Stomach (tissue), 9 donors: ENCODE measurements around the gene AGPAT4. TPM values are rescaled to one million over a fixed set of nuclear protein-coding genes. Genes with fewer than 3 reads are reported as not detected.

Experiments used
- DNase-seq, 2 donors: peaks; one replicate each; pipeline versions ENCODE4 v3.0.0 to v3.0.0-alpha.2; 2013 to 2019
- H3K27ac ChIP-seq, 5 donors: fragments of 200-600 bp in 4 of 5; sonication (generic) in 4 of 5; one replicate each; pipeline ENCODE4 v1.5.1; 2013 to 2019; ENCODE audit warnings: mild to moderate bottlenecking in 1 of 5, moderate library complexity in 1 of 5
- H3K27me3 ChIP-seq, 3 donors: fragments of 200-600 bp; sonication (generic); one replicate each; pipeline ENCODE4 v1.5.1; 2017 to 2019; ENCODE audit warnings: mixed run types in 1 of 3
- H3K36me3 ChIP-seq, 4 donors: fragments of 200-600 bp; sonication (generic); 1 replicate in 3 of 4; 2 replicates in 1 of 4; pipeline ENCODE4 v1.5.1; 2016 to 2019
- H3K4me1 ChIP-seq, 4 donors: fragments of 200-600 bp; sonication (generic); one replicate each; pipeline ENCODE4 v1.5.1; 2016 to 2019
- H3K4me3 ChIP-seq, 4 donors: fragments of 200-600 bp; sonication (generic) in 3 of 4; one replicate each; pipeline ENCODE4 v1.5.1; 2016 to 2019; ENCODE audit warnings: mild to moderate bottlenecking in 1 of 4
- H3K9me3 ChIP-seq, 4 donors: fragments of 200-600 bp; sonication (generic); one replicate each; pipeline ENCODE4 v1.5.1; 2016 to 2019
- CTCF ChIP-seq, 7 experiments: fragments of 450-650 bp in 4 of 7; fragments of 200-600 bp in 3 of 7; sonication (generic) in 3 of 7; IDR thresholded peaks; one replicate each; pipeline ENCODE4 v1.5.1; 2016 to 2019; ENCODE audit warnings: antibody characterized with exemption in 7 of 7, control low read depth in 2 of 7, mild to moderate bottlenecking in 1 of 7
- EP300 ChIP-seq: sonication (generic); formaldehyde crosslinking; IDR thresholded peaks from one replicate; pipeline ENCODE4 v1.6.1; 2017; ENCODE audit warnings: antibody characterized with exemption
- POLR2A ChIP-seq, 4 donors: fragments of 450-650 bp; IDR thresholded peaks; one replicate each; pipeline ENCODE4 v1.6.1; 2016; ENCODE audit warnings: antibody characterized with exemption in 4 of 4, control low read depth in 2 of 4, mild to moderate bottlenecking in 1 of 4, moderate library complexity in 1 of 4
- POLR2AphosphoS5 ChIP-seq, 3 donors: sonication (generic); formaldehyde crosslinking; IDR thresholded peaks; one replicate each; pipeline ENCODE4 v1.6.1; 2016; ENCODE audit warnings: antibody characterized with exemption in 3 of 3
- WGBS, 5 donors: extraction: QIAGEN DNeasy Blood & Tissue Kit in 3 of 5; methylation state at CpG; one replicate each; pipeline versions ENCODE4 v1.1.5 to v1.1.7; 2013 to 2018; 5-methylcytosine and 5-hydroxymethylcytosine counted together
- intact Hi-C: fragments of 100-400 bp; cut with DNase I; formaldehyde crosslinking; loops from one replicate; pipeline ENCODE4 v1.15.1; 2023; ENCODE audit warnings: low total_unique reads
- polyA plus RNA-seq, 3 donors: library from polyadenylated mRNA; stranded (reverse); fragments of 200-250 nt; gene quantifications; one replicate each; pipeline ENCODE4 v1.2.3, GENCODE V29; 2013
- total RNA-seq, 5 donors: library from RNA; depleted of rRNA; stranded (reverse); fragments of >200 nt; gene quantifications; one replicate each; pipeline versions ENCODE4 v1.1.0 to v1.2.3, GENCODE V29; 2014 to 2016
- donor health status: healthy with polysubstance abuse.
- donor health status: Bipolar disorder and iron deficiency.
- donor health status: healthy.

Gene AGPAT4
- total and polyA plus RNA-seq, 8 donors = 0.46 to 15.8 (median 1.0) TPM

- TF ChIP-seq EP300 = no peak
These were observed 178.9 kb downstream of the AGPAT4 start for GRCh38 chr6:161094955-161095354.

DNA sequence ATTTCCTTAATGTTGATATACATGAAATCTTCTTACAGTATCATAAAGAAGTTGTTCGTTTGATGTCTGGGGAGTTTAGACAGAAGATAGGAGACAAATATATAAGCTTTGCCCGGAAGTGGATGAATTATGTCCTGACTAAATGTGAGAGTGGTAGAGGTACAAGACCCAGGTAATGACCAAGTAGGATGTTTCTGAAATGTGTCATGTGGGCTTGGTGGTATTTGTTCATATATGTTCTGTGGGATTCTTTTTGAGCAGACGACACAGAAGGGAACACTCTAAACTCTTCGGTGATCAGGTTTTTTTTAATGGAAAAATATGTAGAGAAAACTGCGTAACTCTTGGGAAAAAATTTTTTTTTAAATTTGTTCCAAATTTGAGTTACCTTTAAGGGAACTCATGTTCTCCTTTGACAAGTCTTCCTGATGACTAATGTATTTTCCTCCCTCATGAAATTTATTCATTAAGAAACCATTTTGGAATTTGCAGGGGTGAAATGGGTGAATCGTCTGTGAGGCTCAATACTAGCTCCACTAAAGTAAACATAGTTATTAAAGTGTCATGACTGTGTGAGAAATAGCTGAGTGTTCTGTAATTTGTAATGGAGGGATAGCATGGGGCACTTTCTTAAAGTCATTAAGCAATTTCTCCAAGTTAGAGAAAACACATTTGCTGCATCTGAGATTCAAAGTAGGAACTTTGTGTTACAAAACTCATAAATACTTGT is 181.7 kb downstream of the AGPAT4 start:
- no peak for TF ChIP-seq CTCF (IDR thresholded peaks at IDR 0.05)
- no peak for TF ChIP-seq EP300
- no peak for TF ChIP-seq POLR2A (IDR thresholded peaks at IDR 0.05)
- TF ChIP-seq POLR2AphosphoS5 (IDR thresholded peaks at IDR 0.05) = peak in 1 of 3 donors; percentile 4
- intact Hi-C loops = no loop called here

More at GRCh38 chr6:161094955-161095354, 178.9 kb downstream of the AGPAT4 start:
- Histone ChIP-seq H3K4me1 (no peaks in the 10 kb centered on the region), H3K9me3 (no peaks in the 10 kb centered on the region), H3K4me3 (no peak overlapping the region), H3K27ac (no peak overlapping the region), H3K36me3 (peaks cover 16 to 97% (median 93%) of the 10 kb centered on the region in 4 donors), H3K27me3 (no peaks in the 10 kb centered on the region)
- DNase-seq = no peak
- 83 to 89% (median 85%) methylated on average over 5 of the region's 5 CpGs for WGBS, 5 donors
- intact Hi-C loops = no loop called here

GRCh38 chr6:161091151-161091550 is 182.7 kb downstream of the AGPAT4 start:
- Histone ChIP-seq H3K4me1 (no peaks in the 10 kb centered on the region), H3K4me3 (no peak overlapping the region), H3K36me3 (peaks cover 5 to 97% (median 94%) of the 10 kb centered on the region in 4 donors), H3K27me3 (no peaks in the 10 kb centered on the region), H3K9me3 (no peaks in the 10 kb centered on the region), H3K27ac (no peak overlapping the region)
- no peak for DNase-seq
- intact Hi-C loops = no loop called here
- WGBS, 5 donors = 83 to 95% (median 92%) methylated on average over 4 of the region's 4 CpGs
- no peak for TF ChIP-seq CTCF (IDR thresholded peaks at IDR 0.05)
- no peak for TF ChIP-seq POLR2A (IDR thresholded peaks at IDR 0.05)
- TF ChIP-seq POLR2AphosphoS5 (IDR thresholded peaks at IDR 0.05) = no peak
- no peak for TF ChIP-seq EP300

More for the DNA sequence above, 181.7 kb downstream of the AGPAT4 start:
- Histone ChIP-seq H3K9me3 (no peaks in the 10 kb centered on the region), H3K4me1 (no peaks in the 10 kb centered on the region), H3K4me3 (no peak overlapping the region), H3K27ac (no peak overlapping the region), H3K27me3 (no peaks in the 10 kb centered on the region), H3K36me3 (peaks cover 5 to 97% (median 93%) of the 10 kb centered on the region in 4 donors)
- no peak for DNase-seq
- 80 to 86% (median 85%) methylated on average over 6 of the region's 6 CpGs for WGBS, 5 donors

DNA sequence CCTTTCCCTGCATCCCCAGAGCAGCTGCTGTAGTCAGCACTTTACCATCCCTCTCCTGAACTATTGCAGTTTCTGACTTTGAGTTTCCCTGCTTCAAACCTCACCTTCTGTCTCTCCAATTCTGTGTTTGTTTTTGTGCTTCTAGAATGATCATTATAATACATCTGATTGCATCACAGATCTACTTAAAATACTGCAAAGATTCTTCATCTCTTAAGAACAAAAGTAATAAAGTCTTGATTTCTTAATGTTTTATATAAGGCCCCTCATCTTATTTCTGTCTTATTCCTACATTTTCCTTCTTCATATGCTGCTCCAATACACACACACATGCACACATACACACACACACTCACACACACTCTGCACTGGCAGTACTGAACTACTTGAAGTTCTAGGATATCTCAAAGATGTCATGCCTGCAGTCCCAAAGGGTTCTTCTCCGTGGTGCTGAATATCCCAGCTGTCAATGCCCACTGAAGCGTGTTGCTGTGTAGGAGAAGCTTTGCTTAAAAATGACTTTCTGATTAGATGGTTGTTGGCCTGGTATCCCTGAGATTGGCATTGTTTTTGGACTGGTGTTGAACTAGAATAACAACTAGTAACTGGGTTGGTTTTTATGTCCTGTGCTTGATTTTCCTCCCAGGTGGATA is 185.1 kb downstream of the AGPAT4 start:
- no peaks in the 10 kb centered on the region for H3K9me3 ChIP-seq
- H3K27me3 ChIP-seq = no peaks in the 10 kb centered on the region
- no peak overlapping the region for H3K27ac ChIP-seq
- no peak for TF ChIP-seq POLR2A (IDR thresholded peaks at IDR 0.05)
- TF ChIP-seq POLR2AphosphoS5 (IDR thresholded peaks at IDR 0.05) = no peak
- TF ChIP-seq CTCF (IDR thresholded peaks at IDR 0.05) = no peak
- TF ChIP-seq EP300 = no peak
- no peaks in the 10 kb centered on the region for H3K4me1 ChIP-seq
- WGBS, 5 donors = 85 to 95% (median 90%) methylated on average over 2 of the region's 2 CpGs
- H3K36me3 ChIP-seq = peaks cover 5 to 100% (median 98%) of the 10 kb centered on the region in 4 donors
- H3K4me3 ChIP-seq = no peak overlapping the region
- intact Hi-C loops = no loop called here
- DNase-seq = no peak

- H3K36me3 ChIP-seq = peaks cover 35 to 100% (median 100%) of the 10 kb centered on the region in 4 donors
- no peak overlapping the region for H3K4me3 ChIP-seq
- 75 to 92% (median 87%) methylated on average over 5 of the region's 5 CpGs for whole genome bisulfite sequencing, 5 donors
- no peaks in the 10 kb centered on the region for H3K9me3 ChIP-seq
- H3K27me3 ChIP-seq = no peaks in the 10 kb centered on the region
- H3K27ac ChIP-seq = no peak overlapping the region
- intact Hi-C loops = no loop called here
- H3K4me1 ChIP-seq = no peaks in the 10 kb centered on the region
- TF ChIP-seq CTCF (IDR thresholded peaks at IDR 0.05) (no peak), POLR2A (IDR thresholded peaks at IDR 0.05) (no peak), POLR2AphosphoS5 (IDR thresholded peaks at IDR 0.05) (no peak), EP300 (no peak)
- DNase-seq = no peak
These were observed 188.6 kb downstream of the AGPAT4 start for GRCh38 chr6:161085246-161085645.
